GM18511 (cell line): ENCODE measurements around the gene DNAJA4.
"Not testable (repeated sequence)": the region's sequence is repeated elsewhere in the genome, so short reads cannot be mapped to it uniquely, and the experiment has no call there.

Experiments used
- ATAC-seq: cut with Tn5 transposase; IDR thresholded peaks from one replicate; pipeline ENCODE4 v1.9.1; 2021; ENCODE audit warnings: mild to moderate bottlenecking, moderate library complexity; ENCODE audit not compliant: unreplicated experiment

Gene DNAJA4

GRCh38 chr15:78243491-78243941, 20.8 kb upstream of the DNAJA4 start:
- ATAC-seq, result no peak

GRCh38 chr15:78244101-78244500, 20.3 kb upstream of the DNAJA4 start:
- no peak for ATAC-seq

GRCh38 chr15:78244893-78245292, 19.5 kb upstream of the DNAJA4 start:
- no peak for ATAC-seq

DNA sequence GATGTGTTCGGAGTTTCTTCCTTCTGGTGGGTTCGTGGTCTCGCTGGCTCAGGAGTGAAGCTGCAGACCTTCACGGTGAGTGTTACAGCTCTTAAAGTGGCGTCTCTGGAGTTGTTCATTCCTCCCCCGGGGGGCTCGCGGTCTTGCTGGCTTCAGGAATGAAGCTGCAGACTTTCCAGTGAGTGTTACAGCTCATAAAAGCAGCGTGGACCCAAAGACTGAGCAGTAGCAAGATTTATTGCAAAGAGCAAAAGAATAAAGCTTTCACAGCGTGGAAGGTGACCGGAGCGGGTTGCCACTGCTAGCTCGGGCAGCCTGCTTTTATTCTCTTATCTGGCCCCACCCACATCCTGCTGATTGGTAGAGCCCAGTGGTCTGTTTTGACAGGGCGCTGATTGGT, 19.0 kb upstream of the DNAJA4 start:
- not testable (repeated sequence) for ATAC-seq

- ATAC-seq, result not testable (repeated sequence)
These were observed 18.3 kb upstream of the DNAJA4 start for GRCh38 chr15:78245976-78246620.

- no peak for ATAC-seq
These were observed 16.5 kb upstream of the DNAJA4 start for GRCh38 chr15:78247911-78248310.

- no peak for ATAC-seq
These were observed 15.2 kb upstream of the DNAJA4 start for GRCh38 chr15:78249131-78249530.

GRCh38 chr15:78251136-78251535, 13.2 kb upstream of the DNAJA4 start:
- no peak for ATAC-seq

DNA sequence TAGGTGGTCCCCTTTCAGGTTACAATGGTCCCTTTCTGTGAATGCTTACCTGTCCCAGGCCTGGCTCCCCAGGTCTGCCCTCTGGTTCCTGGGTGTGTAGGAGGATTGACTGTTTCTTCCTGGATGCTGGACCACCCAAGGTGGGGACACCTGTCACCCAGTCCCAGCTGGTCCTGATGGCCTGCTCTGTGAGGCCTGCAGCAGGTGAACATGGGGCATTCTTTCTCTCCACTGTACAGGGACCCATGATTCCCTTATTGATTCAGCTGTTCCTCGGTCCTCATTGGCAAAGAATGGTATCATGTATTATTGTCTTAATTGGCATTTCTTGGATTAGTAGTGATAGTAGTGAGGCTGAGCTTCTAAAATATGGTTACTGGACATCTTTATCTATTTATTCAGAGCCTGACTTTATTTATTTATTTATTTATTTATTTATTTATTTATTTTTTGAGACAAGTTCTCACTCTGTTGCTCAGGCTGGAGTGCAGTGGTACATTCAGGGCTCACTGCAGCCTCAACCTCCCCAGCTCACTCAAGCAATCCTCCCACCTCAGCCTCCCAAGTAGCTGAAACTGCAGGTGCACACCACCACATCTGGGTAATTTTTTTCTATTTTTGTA, 8.8 kb upstream of the DNAJA4 start:
- ATAC-seq, result no peak

GRCh38 chr15:78256044-78256437, 8.3 kb upstream of the DNAJA4 start:
- no peak for ATAC-seq

DNA sequence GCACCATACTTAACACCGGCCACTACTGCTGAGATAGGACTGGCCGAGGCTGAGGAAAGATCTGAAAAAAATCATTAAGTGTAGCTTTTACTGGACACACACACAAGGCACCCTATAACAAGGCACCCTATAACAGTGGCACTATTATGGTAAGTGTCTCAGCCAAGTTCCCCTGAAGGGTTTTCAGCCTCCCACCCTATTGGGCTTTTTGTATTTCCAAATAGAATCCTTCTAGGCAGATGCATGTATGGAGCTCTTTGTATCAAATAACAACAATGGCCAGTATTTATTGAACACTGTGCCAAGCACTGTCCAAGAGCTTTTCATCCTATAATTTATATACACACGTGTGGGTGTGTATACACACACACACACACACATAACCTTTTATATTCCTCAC, 6.7 kb upstream of the DNAJA4 start:
- no peak for ATAC-seq

DNA sequence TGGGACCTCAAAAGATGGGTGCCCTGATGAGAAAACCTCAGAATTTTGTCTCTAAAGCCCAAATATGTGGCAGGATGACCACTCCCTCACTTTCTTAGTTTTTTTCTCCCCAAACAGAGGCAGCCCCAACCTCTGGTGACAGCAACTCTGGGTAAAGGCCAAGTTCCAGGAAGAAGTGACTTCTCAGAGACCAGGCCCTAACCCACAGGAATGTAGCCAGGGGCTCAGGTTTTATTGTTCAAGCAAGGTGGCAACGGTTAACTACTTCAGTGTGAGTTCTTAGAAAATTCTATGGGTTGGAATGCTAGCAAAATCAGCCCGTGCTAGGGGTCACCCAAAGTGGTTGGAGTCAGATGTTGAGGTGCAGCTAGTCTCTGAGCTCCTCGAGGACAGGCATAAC, 5.1 kb upstream of the DNAJA4 start:
- no peak for ATAC-seq

DNA sequence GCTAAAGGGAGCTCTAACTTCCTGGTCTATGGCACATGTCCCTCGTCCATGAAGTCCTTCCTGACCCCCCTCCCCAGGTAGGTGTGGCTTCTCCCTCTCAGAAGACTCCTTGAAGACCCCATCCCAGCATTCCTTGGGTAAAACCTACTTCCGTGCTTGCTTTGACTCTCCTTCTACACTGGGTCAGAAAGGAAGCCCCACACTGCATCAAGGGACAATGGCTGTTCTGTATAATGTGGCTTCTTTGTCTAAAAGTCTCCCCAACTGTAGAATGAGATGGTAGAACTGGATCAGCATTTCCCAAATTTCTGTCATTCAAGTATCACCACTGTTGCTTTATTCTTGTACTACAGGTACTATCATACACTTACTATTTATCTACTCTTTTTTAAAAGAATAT, 3.9 kb upstream of the DNAJA4 start:
- ATAC-seq, result no peak

DNA sequence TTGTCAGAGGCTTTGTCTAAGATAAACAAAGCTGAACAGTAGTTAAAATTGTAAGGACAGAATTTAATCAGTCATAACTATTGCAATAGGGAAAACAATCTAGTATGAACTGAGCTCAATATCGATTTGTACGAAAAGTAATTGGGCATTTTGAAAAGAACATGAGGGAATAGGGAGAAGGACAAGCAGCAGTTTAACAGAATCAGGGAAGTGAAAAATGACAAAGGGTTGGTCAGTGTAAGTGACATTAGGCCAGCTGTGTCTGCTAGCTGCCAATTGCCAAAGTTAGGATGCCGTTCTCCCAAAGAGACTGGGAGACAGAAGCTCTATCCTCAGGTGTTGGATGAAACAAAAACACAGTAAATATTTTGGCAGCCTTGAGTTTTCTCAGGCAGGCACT, 3.3 kb upstream of the DNAJA4 start:
- ATAC-seq, result no peak

DNA sequence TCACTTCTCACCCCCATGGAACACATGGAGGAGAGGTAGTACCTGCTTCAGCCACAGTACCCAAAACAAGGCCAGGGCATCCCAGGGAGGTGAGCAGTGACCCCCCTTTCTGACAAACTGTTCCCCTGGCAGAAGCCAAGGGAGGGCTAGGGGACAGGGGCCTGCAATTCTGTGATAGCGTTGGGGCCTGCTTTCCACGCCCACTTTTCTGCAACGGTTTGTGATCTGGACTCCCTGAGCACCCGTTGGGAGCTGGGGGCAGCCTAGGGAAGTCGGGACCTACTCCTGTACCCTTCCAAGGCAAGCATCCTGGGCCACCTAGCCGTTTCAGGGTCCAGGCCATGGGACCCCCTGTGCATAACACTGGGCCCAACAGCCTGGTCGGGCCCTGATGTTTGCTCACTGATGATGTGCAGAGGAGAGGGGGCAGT, 996 bp upstream of the DNAJA4 start:
- ATAC-seq, result no peak

- ATAC-seq, result no peak
These were observed 457 bp upstream of the DNAJA4 start for GRCh38 chr15:78263907-78264303.

DNA sequence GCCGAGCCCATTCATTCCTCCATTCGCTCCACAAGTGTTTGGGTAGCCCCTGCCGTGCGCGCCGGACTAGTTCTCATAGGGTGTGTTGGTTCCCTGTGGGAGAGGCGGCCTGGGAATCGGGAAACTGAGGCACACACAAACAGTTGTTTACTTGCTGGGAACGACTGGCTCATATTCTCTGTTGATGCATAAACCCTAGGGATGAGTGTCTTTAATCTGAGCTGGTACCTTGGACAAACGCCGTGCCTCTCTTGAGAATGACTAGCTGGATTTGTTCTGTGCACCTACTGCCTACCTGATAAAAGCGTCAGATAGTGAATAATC, 737 bp downstream of the DNAJA4 start:
- no peak for ATAC-seq

GRCh38 chr15:78265752-78266224, 1.4 kb downstream of the DNAJA4 start:
- no peak for ATAC-seq

GRCh38 chr15:78266229-78266628, 1.9 kb downstream of the DNAJA4 start:
- ATAC-seq, result no peak

DNA sequence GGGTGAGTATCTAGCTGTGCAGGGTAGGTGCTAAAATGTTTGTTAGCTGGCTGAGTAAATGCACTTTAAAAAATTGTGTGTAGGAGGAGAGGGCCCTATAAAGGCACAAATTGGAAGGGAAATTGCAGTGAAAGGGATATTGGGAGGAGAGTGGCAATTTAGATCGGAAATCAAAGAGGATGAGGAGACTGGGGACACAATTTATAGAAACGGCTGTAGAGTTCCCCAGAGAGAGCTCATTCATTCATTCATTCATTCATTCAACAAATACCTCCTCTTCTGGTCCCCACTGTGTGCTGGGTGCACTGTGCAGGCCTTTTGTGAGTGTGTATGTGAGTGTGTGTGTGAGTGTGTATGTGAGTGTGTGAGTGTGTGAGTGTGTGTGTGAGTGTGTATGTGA, 2.4 kb downstream of the DNAJA4 start:
- ATAC-seq, result no peak

GRCh38 chr15:78272316-78272715, 8.0 kb downstream of the DNAJA4 start:
- no peak for ATAC-seq

- ATAC-seq, result no peak
These were observed 8.4 kb downstream of the DNAJA4 start for GRCh38 chr15:78272776-78273175.

DNA sequence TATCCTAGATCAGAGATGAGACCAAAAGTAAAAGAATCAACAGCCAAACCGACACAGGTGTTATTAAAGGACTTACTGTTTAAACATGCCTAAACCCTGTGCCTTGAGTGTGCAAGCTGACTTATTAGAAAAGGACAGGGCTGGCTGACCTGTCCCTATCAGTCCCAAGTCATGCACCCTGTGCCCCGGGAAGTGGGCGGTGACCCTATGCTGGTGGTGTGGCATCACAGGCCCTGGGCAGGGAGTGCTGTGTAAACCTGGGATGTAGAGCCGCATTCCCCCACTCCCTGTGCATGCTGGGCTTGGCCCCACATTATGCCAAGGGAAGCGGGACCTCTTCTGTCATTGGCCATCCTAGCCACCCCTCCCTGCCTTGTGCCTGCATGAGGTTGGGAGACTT, 10.6 kb downstream of the DNAJA4 start:
- ATAC-seq, result no peak
